K562 (cell line): ENCODE measurements around the gene BHLHE40. TPM values are rescaled to one million over a fixed set of nuclear protein-coding genes. Genes with fewer than 3 reads are reported as not detected.
A peak's percentile ranks its signal among the peaks of the same experiment; 100 is the strongest.

Source experiments
- ARNT ChIP-seq, 2 experiments: fragments of 450-650 bp; IDR thresholded peaks; 2 replicates each; pipeline ENCODE4 v1.6.1; 2016; ENCODE audit warnings: mild to moderate bottlenecking in 1 of 2
- BRD9 ChIP-seq: fragments of 450-650 bp; IDR thresholded peaks from 2 replicates; pipeline ENCODE4 v1.6.1; 2018; ENCODE audit warnings: low read depth; ENCODE audit not compliant: partially characterized antibody
- CBFA2T2 ChIP-seq: fragments of 450-650 bp; conservative IDR thresholded peaks from 2 replicates; pipeline ENCODE4 v1.6.1; 2017; ENCODE audit warnings: mild to moderate bottlenecking
- CHAMP1 ChIP-seq: fragments of 450-650 bp; IDR thresholded peaks from 2 replicates; pipeline ENCODE4 v1.6.1; 2016; ENCODE audit warnings: mild to moderate bottlenecking
- CTBP1 ChIP-seq: fragments of 450-650 bp; IDR thresholded peaks from 2 replicates; pipeline ENCODE4 v1.6.1; 2016; ENCODE audit warnings: borderline replicate concordance
- DNMT1 ChIP-seq: fragments of 450-650 bp; IDR thresholded peaks from 2 replicates; pipeline ENCODE4 v1.6.1; 2016; ENCODE audit warnings: antibody characterized with exemption, mild to moderate bottlenecking
- HMG20B ChIP-seq: fragments of 250-450 bp; sonication (Bioruptor Pico); IDR thresholded peaks from 2 replicates; pipeline ENCODE4 v1.5.0; 2021; ENCODE audit warnings: mild to moderate bottlenecking
- ID3 ChIP-seq, 2 experiments: fragments of 250-450 bp in 1 of 2; fragments of 450-650 bp in 1 of 2; sonication (Bioruptor Pico) in 1 of 2; IDR thresholded peaks; 2 replicates each; pipeline versions ENCODE4 v1.6.1 to v1.8.0; 2016 to 2021; ENCODE audit warnings: mild to moderate bottlenecking in 2 of 2, moderate library complexity in 2 of 2, missing compliant biosample characterization in 1 of 2, missing genetic modification characterization in 1 of 2
- PHF8 ChIP-seq: fragments of 200-600 bp; sonication (generic); IDR thresholded peaks from 2 replicates; pipeline ENCODE4 v1.6.1; 2012; ENCODE audit warnings: mixed run types, mild to moderate bottlenecking, inconsistent platforms, low read length, moderate library complexity, borderline replicate concordance
- POLR2A ChIP-seq: fragments of 450-650 bp; conservative IDR thresholded peaks from 2 replicates; pipeline ENCODE4 v1.6.1; 2016
- POLR2AphosphoS5 ChIP-seq: IDR thresholded peaks from 2 replicates; pipeline ENCODE4 v1.6.1; 2011; ENCODE audit warnings: mild to moderate bottlenecking, low read depth, low read length, moderate library complexity; ENCODE audit not compliant: control insufficient read depth, insufficient read depth
- POLR3A ChIP-seq: IDR thresholded peaks from 2 replicates; pipeline ENCODE4 v1.6.1; 2011; ENCODE audit warnings: borderline replicate concordance, mild to moderate bottlenecking, moderate library complexity; ENCODE audit not compliant: insufficient read length, insufficient read depth; ENCODE audit errors: extremely low read depth
- RBBP5 ChIP-seq: fragments of 200-600 bp; sonication (generic); IDR thresholded peaks from 2 replicates; pipeline ENCODE4 v1.6.1; 2012; ENCODE audit warnings: borderline replicate concordance, mild to moderate bottlenecking, low read length, control low read depth, inconsistent platforms; ENCODE audit not compliant: insufficient read depth, poor library complexity, severe bottlenecking
- SMAD1 ChIP-seq: fragments of 150-350 bp; IDR thresholded peaks from 2 replicates; pipeline ENCODE4 v1.6.1; 2014; ENCODE audit warnings: low read length, low read depth; ENCODE audit not compliant: partially characterized antibody
- YY1 ChIP-seq, 3 experiments: IDR thresholded peaks; 2 replicates each; pipeline ENCODE4 v1.6.1; 2011; ENCODE audit warnings: low read length in 2 of 3, mild to moderate bottlenecking in 2 of 3, moderate library complexity in 2 of 3, borderline replicate concordance in 1 of 3, control low read depth in 1 of 3, low read depth in 1 of 3; ENCODE audit not compliant: insufficient read depth in 3 of 3, insufficient replicate concordance in 2 of 3, control insufficient read depth in 1 of 3, insufficient read length in 1 of 3; ENCODE audit errors: extremely low read depth in 1 of 3
- ZNF584 ChIP-seq: fragments of 200-800 bp; sonication (Bioruptor generic); IDR thresholded peaks from 2 replicates; pipeline ENCODE4 v1.6.1; 2016; ENCODE audit warnings: low read depth, mild to moderate bottlenecking, missing genetic modification characterization, missing compliant biosample characterization
- polyA plus RNA-seq, 8 experiments: library from polyadenylated mRNA; depleted of rRNA in 4 of 8; stranded (reverse) in 5 of 8; unstranded in 3 of 8; fragments of >200 nt; fragmentation: Nextera tagmentation in 2 of 8; fragmentation: Illumina TruSeq in 1 of 8; extraction: Ambion mirVana in 2 of 8; extraction: Trizol in 1 of 8; gene quantifications; 2 replicates each; pipeline versions ENCODE4 v1.2.1 to v1.2.3, GENCODE V29; 2011 to 2014; ENCODE audit warnings: inconsistent platforms in 1 of 8, missing spikeins in 1 of 8
- total RNA-seq, 7 experiments: library from RNA; depleted of rRNA in 6 of 7; stranded (reverse); fragments of >200 nt in 6 of 7; fragmentation: Illumina TruSeq in 2 of 7; extraction: Trizol in 2 of 7; gene quantifications; 2 replicates each; pipeline versions ENCODE4 v1.2.1 to v1.2.3, GENCODE V29; 2011 to 2021; ENCODE audit warnings: low replicate concordance in 1 of 7
- TF ChIP-seq, protein P1 (sequence below): fragments of 450-650 bp; conservative IDR thresholded peaks from 2 replicates; pipeline ENCODE4 v1.6.1; 2016; ENCODE audit warnings: missing genetic modification characterization, low read depth, mild to moderate bottlenecking, missing compliant biosample characterization, moderate library complexity
- TF ChIP-seq, protein P2 (sequence below): fragments of 450-650 bp; formaldehyde crosslinking; IDR thresholded peaks from 2 replicates; pipeline ENCODE4 v1.4.0; 2020; ENCODE audit warnings: mild to moderate bottlenecking, moderate library complexity

BHLHE40 gene
- total and polyA plus RNA-seq, 9 of the 15 experiments (the other 6 are each of a cell fraction or from before 2014, with no cell fraction given), result 12.0 to 83.9 (median 31.4) TPM

GRCh38 chr3:4988983-4989834, 10.0 kb downstream of the BHLHE40 start (continued):
- TF ChIP-seq POLR3A (no peak), ZNF584 (CRISPR knock-in tag) (peak; percentile 90; the same call in 1 of the 2 replicates), SMAD1 (no peak), ID3 (CRISPR knock-in tag; IDR thresholded peaks at IDR 0.05) (no peak), ID3 (tag; IDR thresholded peaks at IDR 0.05) (peak; percentile 90), POLR2A (peak; percentile 61), POLR2AphosphoS5 (peak; percentile 65; the same call in 1 of the 2 replicates), CTBP1 (peak; percentile 31; the same call in 1 of the 2 replicates), HMG20B (no peak), RBBP5 (peak; percentile 36), BRD9 (peak; percentile 26), ARNT (IDR thresholded peaks at IDR 0.05) (peak in 1 of 2 experiments; percentile 38; a peak in 1 of 4 replicates), CBFA2T2 (peak; percentile 63), CHAMP1 (no peak), YY1 (IDR thresholded peaks at IDR 0.05; ENCODE audit: borderline replicate concordance in 1 of 3, control insufficient read depth in 1 of 3, extremely low read depth in 1 of 3, insufficient read depth in 3 of 3, insufficient read length in 1 of 3, insufficient replicate concordance in 2 of 3, low read depth in 1 of 3, low read length in 2 of 3) (peak in 1 of 3 experiments; percentile 45), DNMT1 (no peak), PHF8 (peak; percentile 23; the same call in 1 of the 2 replicates)
- TF ChIP-seq, protein P1, sequence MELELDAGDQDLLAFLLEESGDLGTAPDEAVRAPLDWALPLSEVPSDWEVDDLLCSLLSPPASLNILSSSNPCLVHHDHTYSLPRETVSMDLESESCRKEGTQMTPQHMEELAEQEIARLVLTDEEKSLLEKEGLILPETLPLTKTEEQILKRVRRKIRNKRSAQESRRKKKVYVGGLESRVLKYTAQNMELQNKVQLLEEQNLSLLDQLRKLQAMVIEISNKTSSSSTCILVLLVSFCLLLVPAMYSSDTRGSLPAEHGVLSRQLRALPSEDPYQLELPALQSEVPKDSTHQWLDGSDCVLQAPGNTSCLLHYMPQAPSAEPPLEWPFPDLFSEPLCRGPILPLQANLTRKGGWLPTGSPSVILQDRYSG (tag), result peak; percentile 96
- TF ChIP-seq, protein P2, sequence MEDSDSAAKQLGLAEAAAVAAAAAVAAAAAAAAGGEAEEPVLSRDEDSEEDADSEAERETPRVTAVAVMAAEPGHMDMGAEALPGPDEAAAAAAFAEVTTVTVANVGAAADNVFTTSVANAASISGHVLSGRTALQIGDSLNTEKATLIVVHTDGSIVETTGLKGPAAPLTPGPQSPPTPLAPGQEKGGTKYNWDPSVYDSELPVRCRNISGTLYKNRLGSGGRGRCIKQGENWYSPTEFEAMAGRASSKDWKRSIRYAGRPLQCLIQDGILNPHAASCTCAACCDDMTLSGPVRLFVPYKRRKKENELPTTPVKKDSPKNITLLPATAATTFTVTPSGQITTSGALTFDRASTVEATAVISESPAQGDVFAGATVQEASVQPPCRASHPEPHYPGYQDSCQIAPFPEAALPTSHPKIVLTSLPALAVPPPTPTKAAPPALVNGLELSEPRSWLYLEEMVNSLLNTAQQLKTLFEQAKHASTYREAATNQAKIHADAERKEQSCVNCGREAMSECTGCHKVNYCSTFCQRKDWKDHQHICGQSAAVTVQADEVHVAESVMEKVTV (CRISPR knock-in tag), result 0 out of 2 replicates have a peak, but pooled peaks have one; percentile 19
